Measurements from ENCODE around the gene PPAT.

- TF ChIP-seq CTCF (conservative IDR thresholded peaks at IDR 0.05) (no peak), ZFX (IDR thresholded peaks at IDR 0.05) (no peak)
Measured at GRCh38 chr4:56356650-56357049, 78.8 kb downstream of the PPAT start.

Data from C4-2B (cell line).